Endometrial microvascular endothelial cells (primary cell): Measurements from ENCODE around the gene GIT1. TPM values are rescaled to one million over a fixed set of nuclear protein-coding genes. Genes with fewer than 3 reads are reported as not detected.

Experiments
- in situ Hi-C: cut with HindIII; loops from 2 replicates; pipeline ENCODE4 v1.10.0; 2017; ENCODE audit warnings: low sequenced_read_pairs, low pct_unique_long_range_greater_than_20kb; ENCODE audit errors: inconsistent ontology term
- total RNA-seq: library from RNA; depleted of rRNA; stranded (reverse); fragments of >200 nt; gene quantifications from one replicate; pipeline ENCODE4 v1.2.3, GENCODE V29; 2015; ENCODE audit errors: inconsistent ontology term

The GIT1 gene
- total RNA-seq, 1 donor from 2014 or later = 52.9 TPM

DNA sequence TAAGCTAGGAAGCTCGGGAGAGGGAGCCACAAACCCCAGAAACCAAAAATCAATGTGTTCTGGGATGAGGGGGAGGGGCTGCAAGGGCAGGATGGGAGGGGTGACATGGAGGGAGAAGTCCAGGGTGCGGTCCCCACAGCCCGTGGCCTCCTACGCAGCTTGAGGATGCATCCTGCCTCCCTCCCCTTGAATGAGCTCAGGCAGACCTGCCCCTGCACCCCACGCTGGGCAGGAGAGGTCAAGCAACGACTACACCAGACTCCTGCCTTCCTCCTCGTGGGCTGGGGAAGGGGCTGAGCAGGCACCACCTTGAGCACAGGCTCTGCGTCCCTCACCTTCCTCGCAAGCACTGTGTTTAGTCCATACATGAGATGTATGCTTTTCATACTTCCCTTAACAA lies 7.4 kb upstream of the GIT1 start:
- in situ Hi-C loops = no loop called here

GRCh38 chr17:29595943-29596774 lies 6.7 kb upstream of the GIT1 start:
- in situ Hi-C loops = no loop called here

DNA sequence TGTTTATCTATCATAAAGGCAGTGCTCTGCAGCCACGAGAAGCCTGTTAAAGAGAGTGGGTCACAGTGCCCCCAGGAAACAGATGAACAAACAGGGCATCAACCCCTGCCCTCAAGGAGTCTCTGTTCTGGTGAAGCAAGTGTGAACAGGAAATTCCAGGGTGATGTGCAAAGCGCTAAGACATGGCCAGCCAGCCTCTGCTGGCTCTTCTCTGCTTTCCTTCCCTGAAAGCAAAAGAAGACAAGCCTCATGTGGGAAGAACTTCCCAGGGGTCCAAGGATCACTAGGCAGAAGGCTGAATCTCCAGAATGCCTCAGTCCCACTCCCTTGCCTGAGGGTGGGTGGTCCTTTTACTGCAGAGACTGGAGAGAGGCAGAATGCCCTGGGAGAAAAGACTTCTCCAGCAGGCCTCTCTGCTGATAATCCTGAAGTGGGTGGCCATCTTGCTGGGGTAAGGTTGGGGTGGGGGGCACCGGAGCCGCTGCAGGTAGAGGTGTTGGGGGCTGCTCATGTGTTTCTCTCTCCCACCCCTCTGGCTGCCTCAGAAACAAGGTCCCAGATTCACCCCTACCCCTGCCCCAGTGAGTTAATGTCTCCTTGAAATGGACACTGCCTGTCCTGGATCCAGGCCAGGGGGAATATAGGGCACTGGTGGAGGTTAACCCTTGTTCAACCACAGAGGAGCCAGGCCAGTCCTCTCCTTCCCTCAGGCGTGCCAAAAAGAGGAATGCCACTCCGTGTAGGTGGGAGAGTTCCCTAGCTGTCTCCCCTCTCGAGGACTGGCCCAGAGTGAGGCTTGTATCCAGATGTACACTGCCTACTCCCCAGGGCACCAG lies 5.9 kb upstream of the GIT1 start:
- in situ Hi-C loops = no loop called here

- in situ Hi-C loops = no loop called here
Measured at GRCh38 chr17:29594519-29595090, 5.2 kb upstream of the GIT1 start.

- in situ Hi-C loops = no loop called here
Measured at GRCh38 chr17:29593591-29594518, 4.4 kb upstream of the GIT1 start.

DNA sequence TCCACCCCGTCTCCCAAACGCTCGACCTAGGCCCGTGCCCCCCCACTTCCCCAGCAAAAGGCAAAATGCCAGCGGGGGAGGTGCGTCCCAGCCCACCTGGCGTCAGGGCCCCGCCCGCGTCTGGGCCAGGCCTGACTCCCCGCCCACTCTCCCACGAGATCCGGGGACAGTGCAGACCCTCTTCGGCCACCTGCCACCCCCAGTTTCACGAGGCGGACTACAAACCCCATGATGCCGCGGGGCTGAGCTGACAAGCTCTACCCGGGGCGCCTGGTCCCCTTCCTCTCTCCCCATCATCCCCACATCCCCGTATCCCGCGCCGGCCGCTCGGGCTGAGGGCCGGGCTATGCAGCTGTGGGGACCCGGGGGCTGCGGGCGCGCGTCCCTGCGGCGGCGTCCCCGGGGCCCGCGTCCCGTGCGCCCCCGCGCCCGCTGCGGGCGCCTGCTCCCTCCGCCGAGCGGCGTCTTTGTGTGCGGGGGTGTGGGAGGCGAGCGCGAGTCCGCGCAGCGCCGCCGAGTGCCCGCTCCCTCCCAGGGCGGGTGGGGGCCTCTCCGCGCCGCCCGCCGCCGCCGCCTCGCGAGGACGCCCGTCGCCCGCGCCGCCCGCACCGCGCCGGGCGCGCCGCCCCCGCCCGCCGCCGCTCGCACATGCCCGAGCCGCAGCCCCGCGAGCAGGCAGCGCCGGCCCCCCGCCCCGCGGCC lies 3.6 kb upstream of the GIT1 start, which contains the start of gene ANKRD13B:
ANKRD13B (plus strand) TSS at position 283 of the 702 bp plus-strand sequence. CDS start 490 bp downstream, outside the sequence.
- in situ Hi-C loops = no loop called here

DNA sequence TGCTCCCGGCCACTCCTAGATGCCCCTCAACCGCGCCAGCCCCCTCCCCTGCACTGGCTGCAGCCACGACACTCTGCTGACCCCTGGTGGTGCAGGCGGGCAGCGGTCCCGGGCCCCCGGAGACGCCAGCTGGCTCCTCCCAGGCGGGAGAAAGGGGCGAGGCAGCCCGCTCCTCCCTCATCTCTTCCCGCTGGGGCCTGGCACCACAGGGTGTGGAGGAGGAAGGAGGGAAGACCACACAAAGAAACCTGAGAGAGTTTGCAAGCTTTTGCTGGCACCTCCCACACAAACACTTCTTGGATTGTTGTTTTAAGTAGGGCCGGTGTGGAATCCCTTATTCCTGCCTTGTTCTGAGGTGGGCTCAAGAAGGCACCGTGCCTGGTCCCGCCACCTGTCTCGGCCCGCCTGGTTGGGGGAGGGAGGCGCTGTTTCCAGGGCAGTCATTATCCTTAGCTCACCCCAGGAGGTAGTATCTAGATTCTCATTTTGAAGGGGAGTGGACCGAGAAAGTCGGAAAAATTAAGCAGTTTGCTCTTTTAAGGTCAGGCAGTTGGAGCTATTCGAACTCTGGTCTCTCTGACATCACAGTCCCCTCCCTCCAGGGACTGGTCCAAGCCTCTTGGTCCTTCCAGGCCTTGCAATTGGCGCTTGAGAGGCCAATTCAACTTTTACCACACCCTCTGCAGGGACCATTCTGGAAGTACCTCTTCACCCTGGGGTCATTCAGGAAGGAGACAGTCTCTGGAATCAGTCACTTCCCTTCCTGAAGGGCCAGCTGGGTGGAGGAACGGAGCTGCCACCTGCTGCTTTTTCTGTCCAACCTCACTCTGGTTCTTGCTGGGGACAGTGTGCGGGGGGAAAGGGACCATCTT lies 2.5 kb upstream of the GIT1 start:
- in situ Hi-C loops = no loop called here

DNA sequence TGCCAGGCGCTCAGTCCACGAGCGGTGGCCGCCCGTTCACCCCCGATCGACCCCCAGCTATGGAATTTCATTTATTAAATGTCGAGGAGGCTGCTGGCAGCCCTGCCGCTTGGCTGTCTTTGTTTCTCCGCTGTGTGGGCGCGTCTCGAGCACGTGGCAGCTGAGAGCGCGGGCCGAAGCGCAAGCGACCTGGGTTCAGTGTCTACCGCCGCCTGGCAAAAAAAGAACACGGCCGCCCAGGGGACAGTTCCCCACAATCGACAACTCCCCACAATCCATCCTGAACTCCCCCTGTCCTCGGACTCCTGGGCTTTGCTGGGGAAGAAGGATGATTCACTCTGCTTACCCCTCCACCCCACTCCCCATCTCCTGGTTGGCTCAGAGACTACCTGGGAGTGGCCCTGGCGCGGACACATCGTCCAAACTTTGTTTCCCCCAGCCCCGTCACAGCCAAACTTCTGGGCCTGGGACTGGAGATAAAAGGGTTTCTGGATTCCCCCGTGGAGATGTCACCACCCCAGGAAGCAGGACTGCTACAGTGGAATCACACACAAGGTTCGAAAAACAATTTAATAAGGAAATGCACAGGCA lies 1.8 kb upstream of the GIT1 start:
- in situ Hi-C loops = no loop called here

GRCh38 chr17:29590411-29591145 lies 1.1 kb upstream of the GIT1 start:
- in situ Hi-C loops = no loop called here

GRCh38 chr17:29588562-29589411 lies 661 bp downstream of the GIT1 start:
- in situ Hi-C loops = no loop called here

DNA sequence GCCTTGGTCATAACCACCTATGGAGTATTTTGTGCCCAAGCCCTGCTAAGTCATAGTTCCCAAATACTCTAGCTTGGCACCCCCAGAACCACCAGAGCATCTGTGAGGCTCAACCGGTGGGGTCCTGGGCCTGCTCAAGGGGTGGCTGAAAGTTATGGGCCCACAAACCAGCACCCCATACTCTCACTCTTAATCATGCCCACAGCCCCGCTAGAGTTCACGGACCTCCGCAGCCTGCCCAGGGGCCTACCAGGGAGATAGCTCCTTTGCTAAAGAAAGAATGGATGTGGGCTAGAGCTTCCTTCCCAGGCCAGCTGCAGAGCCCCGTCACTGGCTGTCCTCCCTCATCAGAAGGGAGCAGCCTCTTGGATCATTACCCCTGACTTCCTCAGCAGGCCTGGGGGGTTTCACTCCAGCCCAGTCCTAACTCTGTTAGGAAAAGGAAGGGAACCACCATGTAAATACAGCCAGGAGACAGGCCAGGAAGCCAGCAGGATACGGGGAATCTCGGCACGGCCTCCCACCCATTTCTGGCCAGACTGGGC lies 1.4 kb downstream of the GIT1 start:
- in situ Hi-C loops = no loop called here

GRCh38 chr17:29587591-29587990 lies 1.9 kb downstream of the GIT1 start:
- in situ Hi-C loops = no loop called here

- in situ Hi-C loops = no loop called here
Measured at GRCh38 chr17:29586676-29587469, 2.6 kb downstream of the GIT1 start.

- in situ Hi-C loops = no loop called here
Measured at GRCh38 chr17:29585080-29585751, 4.2 kb downstream of the GIT1 start.
